ENCODE results near the gene LRRC4C. TPM values are rescaled to one million over a fixed set of nuclear protein-coding genes. Genes with fewer than 3 reads are reported as not detected.

LRRC4C gene
- total RNA-seq, 1 experiment from 2014 or later: 0.15 TPM

DNA sequence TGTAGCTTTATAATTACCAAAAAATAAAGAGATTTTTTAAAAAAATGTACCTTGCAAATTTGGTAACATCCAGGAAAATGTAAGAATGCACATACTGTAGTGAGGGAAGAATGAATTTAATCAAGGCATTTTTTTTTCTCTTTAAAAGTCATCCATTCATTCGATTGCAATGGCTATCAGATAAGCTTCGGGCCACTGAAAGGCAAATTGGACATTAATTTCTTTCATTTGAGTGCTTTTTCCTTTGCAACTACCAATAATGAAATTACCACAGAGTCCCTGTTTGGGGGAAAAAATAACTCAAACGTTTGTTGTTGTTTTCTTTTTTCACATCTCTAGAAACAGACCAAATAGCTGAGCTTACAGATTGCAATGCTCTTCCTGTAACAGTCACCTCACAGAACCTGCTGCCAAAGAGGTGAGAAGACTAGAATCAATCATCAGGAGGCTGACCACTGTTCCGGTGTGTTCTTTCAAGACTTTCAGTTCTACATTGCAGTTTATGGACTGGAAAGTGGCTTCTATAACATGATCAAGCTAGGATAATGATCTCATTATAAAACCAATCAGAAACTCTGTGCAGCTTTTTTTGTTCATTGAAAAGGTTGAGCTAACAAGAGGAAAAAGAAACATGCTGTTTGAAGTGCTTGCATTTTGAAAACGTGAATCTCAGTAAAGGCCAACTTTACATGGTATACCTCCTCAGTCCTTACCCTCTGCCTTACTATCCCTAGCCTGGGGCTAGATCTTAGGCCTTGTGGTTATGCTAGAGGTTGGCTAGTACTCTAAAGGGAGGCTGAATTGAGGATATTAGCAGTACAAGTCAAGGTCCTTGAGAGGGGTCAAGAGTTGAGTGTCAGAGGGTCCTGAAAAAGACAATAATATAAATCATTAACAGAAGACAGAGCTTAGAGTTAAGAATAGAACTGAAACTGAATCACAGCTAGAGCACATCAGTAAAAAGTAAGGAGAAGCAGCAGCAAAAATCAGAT is 1276.1 kb downstream of the LRRC4C start:
- in situ Hi-C loops (cut with HindIII; ENCODE audit: low pct_unique_long_range_greater_than_20kb, low sequenced_read_pairs): no loop called here
- H3K36me3 ChIP-seq (ENCODE audit: control insufficient read depth, insufficient read depth, low read length): no peaks in the 10 kb centered on the region
- no peak for ATAC-seq
- intact Hi-C loops (cut with micrococcal nuclease; ENCODE audit: unreplicated experiment): no loop called here
- POLR2A ChIA-PET: no interaction called here
- CTCF ChIA-PET: no interaction called here
- H3K27me3 ChIP-seq (ENCODE audit: control insufficient read depth, insufficient read depth, low read length): no peaks in the 10 kb centered on the region
- H3K27ac ChIP-seq (ENCODE audit: low read length): no peak overlapping the region
- no TSS peak for BruUV-seq (replicated peaks)
- H3K9me3 ChIP-seq (ENCODE audit: control insufficient read depth, insufficient read depth, low read depth, low read length): no peaks in the 10 kb centered on the region
- TF ChIP-seq TCF7L2 (IDR thresholded peaks at IDR 0.05; ENCODE audit: low read depth, low read length) (no peak), POLR2AphosphoS5 (IDR thresholded peaks at IDR 0.05; ENCODE audit: low read depth, low read length) (no peak), SIN3A (IDR thresholded peaks at IDR 0.05; ENCODE audit: borderline replicate concordance, insufficient read depth, low read depth, low read length) (no peak)
- TF ChIP-seq, protein P1, sequence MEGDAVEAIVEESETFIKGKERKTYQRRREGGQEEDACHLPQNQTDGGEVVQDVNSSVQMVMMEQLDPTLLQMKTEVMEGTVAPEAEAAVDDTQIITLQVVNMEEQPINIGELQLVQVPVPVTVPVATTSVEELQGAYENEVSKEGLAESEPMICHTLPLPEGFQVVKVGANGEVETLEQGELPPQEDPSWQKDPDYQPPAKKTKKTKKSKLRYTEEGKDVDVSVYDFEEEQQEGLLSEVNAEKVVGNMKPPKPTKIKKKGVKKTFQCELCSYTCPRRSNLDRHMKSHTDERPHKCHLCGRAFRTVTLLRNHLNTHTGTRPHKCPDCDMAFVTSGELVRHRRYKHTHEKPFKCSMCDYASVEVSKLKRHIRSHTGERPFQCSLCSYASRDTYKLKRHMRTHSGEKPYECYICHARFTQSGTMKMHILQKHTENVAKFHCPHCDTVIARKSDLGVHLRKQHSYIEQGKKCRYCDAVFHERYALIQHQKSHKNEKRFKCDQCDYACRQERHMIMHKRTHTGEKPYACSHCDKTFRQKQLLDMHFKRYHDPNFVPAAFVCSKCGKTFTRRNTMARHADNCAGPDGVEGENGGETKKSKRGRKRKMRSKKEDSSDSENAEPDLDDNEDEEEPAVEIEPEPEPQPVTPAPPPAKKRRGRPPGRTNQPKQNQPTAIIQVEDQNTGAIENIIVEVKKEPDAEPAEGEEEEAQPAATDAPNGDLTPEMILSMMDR (IDR thresholded peaks at IDR 0.05): no peak
- TF ChIP-seq, protein P2, sequence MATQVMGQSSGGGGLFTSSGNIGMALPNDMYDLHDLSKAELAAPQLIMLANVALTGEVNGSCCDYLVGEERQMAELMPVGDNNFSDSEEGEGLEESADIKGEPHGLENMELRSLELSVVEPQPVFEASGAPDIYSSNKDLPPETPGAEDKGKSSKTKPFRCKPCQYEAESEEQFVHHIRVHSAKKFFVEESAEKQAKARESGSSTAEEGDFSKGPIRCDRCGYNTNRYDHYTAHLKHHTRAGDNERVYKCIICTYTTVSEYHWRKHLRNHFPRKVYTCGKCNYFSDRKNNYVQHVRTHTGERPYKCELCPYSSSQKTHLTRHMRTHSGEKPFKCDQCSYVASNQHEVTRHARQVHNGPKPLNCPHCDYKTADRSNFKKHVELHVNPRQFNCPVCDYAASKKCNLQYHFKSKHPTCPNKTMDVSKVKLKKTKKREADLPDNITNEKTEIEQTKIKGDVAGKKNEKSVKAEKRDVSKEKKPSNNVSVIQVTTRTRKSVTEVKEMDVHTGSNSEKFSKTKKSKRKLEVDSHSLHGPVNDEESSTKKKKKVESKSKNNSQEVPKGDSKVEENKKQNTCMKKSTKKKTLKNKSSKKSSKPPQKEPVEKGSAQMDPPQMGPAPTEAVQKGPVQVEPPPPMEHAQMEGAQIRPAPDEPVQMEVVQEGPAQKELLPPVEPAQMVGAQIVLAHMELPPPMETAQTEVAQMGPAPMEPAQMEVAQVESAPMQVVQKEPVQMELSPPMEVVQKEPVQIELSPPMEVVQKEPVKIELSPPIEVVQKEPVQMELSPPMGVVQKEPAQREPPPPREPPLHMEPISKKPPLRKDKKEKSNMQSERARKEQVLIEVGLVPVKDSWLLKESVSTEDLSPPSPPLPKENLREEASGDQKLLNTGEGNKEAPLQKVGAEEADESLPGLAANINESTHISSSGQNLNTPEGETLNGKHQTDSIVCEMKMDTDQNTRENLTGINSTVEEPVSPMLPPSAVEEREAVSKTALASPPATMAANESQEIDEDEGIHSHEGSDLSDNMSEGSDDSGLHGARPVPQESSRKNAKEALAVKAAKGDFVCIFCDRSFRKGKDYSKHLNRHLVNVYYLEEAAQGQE (IDR thresholded peaks at IDR 0.05; ENCODE audit: insufficient read depth in 1 of 2, low read depth in 2 of 2, low read length in 1 of 2): no peak
- DNase-seq (ENCODE audit: low read depth, low spot score): no peak
- no peaks in the 10 kb centered on the region for H3K4me1 ChIP-seq (ENCODE audit: control insufficient read depth, insufficient read depth, low read length)
- no peak overlapping the region for H3K4me3 ChIP-seq (ENCODE audit: low read depth in 2 of 2, low read length in 2 of 2)

DNA sequence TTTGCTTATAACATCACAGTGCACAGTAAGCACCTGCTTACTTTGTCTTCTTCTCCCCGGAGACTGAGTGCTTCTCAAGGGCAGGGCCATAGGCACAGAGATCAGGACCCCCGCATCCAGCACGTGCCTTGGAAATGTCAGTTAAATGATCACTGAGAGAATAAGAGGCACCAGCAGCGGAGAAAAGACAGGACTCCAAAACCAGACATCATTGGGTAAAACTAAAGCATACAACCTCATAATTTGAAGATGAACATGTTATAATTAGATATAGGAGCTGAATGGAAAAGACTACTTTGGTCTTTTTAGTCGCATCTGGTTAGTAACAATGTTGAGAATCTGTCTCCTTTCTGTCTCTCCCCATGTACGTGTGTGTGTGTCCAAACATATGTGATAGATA is 1279.9 kb downstream of the LRRC4C start:
- no peaks in the 10 kb centered on the region; the same call in 1 of the 2 replicates for H3K27me3 ChIP-seq (ENCODE audit: control insufficient read depth, insufficient read depth, low read length)
- no peak for ATAC-seq
- H3K27ac ChIP-seq (ENCODE audit: low read length): no peak overlapping the region
- no peaks in the 10 kb centered on the region for H3K9me3 ChIP-seq (ENCODE audit: control insufficient read depth, insufficient read depth, low read depth, low read length)
- intact Hi-C loops (cut with micrococcal nuclease; ENCODE audit: unreplicated experiment) (no loop called here), in situ Hi-C loops (cut with HindIII; ENCODE audit: low pct_unique_long_range_greater_than_20kb, low sequenced_read_pairs) (no loop called here)
- ChIA-PET POLR2A (no interaction called here), CTCF (no interaction called here)
- no peaks in the 10 kb centered on the region for H3K36me3 ChIP-seq (ENCODE audit: control insufficient read depth, insufficient read depth, low read length)
- no TSS peak for BruUV-seq (replicated peaks)
- no peak for TF ChIP-seq TCF7L2 (IDR thresholded peaks at IDR 0.05; ENCODE audit: low read depth, low read length)
- TF ChIP-seq, protein P2 (IDR thresholded peaks at IDR 0.05; ENCODE audit: insufficient read depth in 1 of 2, low read depth in 2 of 2, low read length in 1 of 2): no peak
- no peak for TF ChIP-seq POLR2AphosphoS5 (IDR thresholded peaks at IDR 0.05; ENCODE audit: low read depth, low read length)
- TF ChIP-seq SIN3A (IDR thresholded peaks at IDR 0.05; ENCODE audit: borderline replicate concordance, insufficient read depth, low read depth, low read length): no peak
- TF ChIP-seq, protein P1 (IDR thresholded peaks at IDR 0.05): no peak
- DNase-seq (ENCODE audit: low read depth, low spot score): no peak
- H3K4me3 ChIP-seq (ENCODE audit: low read depth in 2 of 2, low read length in 2 of 2): no peak overlapping the region
- no peaks in the 10 kb centered on the region for H3K4me1 ChIP-seq (ENCODE audit: control insufficient read depth, insufficient read depth, low read length)

Data from Panc1 (cell line).